GM19238 (cell line): ENCODE results near the gene PLA2G4A.

Source experiments
- DNase-seq: peaks from one replicate; pipeline ENCODE4 v3.0.0; 2011; ENCODE audit warnings: low spot score; ENCODE audit not compliant: insufficient read length

PLA2G4A gene

DNA sequence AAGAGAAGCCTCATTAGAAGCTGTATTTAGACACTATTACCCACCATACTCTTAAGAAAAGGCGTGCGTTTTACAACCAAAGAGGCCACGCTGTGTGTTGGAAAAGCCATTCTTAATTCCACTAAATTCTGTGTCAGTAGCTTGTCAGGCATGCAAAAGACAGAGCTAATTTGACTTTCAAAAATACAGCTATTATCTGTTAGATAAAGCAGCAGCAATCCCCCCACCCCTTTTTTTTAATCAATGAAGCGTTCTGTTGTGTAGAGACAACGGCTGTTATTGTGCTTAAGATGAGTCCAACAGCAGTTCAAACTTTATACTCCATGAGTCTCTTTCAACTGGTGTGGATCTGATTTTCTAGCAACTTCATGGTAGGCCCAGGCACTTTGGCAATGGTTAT is 43.5 kb downstream of the PLA2G4A start:
- no peak for DNase-seq

DNA sequence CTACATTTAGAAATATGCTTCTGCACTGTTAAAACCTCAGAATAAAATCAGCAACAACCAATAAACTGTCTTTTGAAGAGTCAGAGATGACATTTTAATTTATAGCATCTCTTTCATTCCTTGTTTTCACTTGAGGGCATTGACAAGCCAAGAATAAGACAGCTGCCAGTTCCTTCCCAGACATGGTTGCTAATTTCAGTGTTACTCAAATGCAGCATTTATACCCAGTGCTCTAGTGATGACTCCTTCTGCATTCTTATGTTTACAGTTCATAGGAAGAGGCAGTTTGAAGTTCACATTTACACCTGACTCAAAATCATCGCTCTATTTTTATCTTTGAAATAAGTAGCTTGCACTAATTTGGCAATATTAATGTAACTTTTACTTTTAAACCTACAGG is 44.9 kb downstream of the PLA2G4A start:
- DNase-seq = no peak

DNA sequence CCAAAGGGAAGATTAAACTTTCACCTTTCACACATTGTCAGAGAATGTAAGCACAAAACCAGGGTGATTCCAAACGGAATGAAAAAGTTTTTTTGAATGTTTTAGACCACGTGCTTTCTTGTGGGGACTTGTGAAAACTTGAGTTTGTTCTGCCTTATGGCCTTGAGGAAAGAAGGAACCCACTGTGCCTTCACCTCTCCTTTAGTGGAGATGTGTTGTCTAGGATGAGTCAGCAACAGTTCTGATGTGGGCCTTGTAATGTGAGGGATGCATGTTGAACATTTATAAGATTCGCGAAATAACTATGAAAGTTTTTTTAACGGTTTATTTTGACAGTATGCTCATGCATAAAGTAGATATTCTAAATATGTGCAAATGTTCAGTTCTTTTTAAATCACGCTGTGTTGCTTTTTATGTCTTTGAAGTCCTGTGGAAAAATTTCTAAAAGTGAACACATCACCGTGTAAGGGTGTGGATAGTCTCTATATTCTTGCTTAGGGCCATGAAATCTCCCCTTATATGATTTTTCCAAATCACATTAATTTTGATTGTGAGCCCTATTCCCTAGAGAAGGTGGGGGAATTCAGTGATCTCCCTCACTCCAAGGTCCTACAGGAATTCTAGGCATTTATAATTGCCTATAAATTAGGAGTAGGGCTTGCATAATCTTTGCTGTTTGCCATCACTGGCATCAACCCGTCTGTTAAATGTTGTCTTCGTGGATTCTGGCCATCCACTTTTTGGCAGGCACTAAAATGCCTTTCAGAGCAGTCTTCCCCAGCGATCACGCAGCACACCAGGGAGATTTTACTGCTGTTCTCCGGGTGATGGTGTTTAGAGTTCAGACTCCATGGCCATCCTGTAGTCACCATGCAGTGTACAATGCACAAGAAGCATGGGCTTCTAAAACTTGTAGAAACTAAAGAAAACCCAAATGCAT is 47.4 kb downstream of the PLA2G4A start:
- no peak for DNase-seq

DNA sequence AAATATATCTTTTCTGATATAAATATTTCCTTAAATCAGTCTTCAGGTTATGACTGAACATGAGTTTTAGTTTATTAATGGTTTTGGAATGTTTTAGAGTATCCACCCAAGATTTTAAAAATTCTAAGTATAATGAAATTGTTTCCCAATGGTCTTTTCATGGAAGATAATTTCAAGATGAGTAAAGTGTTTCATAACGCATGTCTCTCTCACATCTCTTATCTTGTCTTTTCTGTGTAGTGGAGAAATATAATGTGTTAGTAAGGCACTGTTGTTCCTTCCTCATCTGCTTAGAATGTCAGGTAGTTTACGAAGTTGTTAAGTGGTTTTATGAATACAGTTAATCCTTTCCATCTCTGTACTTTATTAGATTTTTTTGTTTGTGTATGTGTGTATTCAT is 49.6 kb downstream of the PLA2G4A start:
- no peak for DNase-seq

DNA sequence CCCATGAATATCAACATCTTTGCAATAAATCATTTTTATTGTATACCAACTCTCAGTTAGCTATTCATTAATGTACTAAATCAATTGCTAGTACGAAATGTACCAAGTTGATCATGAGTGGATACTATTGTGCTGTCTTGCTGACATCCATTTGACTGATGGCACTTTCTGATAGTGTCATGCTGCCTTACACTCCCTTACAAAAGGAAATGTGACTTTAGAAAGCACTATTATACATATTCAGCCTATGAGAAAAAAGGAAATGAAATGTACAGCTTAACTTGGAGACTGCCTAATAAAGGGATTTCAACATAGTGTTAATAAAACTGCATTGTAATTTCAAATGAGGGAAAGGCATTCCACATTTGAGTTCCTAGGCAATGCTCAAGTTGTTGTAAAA is 52.2 kb downstream of the PLA2G4A start:
- DNase-seq = no peak

DNA sequence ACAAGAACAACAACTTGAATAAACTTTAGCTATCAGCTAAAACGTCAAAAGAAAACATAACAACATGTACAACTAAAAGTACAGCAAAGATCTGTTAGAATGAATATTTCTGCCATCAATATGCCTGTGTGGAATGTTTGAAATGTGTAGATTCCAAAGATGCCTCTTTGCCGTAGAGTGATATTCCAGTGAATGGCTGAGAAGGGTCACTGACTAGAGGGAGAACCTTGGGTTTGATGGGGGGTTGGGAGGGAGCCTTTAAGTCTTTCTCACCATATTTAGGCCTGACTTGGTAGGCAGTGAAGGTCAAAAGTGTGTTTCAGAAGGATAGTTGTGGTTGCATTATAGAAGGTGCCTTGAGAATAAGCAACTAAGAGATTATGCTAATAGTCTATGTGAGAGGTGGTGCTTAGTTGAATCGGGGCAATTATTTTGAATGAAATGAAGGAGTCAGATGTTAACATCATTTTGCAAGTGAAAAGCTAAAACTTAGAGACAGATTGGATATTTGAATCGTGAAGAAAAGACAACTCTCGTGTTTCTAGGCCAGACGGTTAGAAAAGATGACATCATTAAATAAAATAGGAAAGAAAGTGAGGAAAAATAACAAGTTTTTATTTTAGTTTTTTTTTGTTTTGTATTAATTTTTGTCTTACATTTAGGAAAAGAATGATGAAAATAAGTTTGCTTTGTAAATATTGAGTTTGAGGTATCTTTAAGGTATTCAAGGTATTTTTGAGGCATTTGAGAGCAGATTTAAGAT is 53.8 kb downstream of the PLA2G4A start:
- no peak for DNase-seq

DNA sequence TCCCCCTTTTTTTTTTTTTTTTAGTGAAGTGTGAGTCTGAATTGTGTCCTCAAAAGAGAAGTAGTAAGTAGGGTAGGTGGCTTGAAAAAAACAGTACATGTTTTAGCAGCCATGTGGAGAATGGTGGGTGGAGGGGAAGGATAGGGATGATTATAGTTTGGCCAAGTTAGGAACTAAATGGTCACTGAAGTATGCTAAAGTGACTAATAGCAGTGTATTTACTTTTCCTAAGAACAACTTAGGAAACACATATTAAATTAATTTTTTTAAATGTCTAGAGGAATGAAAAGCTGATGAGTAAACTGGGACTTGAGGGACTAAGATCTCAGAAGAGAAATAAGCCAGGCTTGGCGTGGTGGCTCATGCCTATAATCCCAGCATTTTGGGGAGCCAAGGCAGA is 55.5 kb downstream of the PLA2G4A start:
- no peak for DNase-seq

DNA sequence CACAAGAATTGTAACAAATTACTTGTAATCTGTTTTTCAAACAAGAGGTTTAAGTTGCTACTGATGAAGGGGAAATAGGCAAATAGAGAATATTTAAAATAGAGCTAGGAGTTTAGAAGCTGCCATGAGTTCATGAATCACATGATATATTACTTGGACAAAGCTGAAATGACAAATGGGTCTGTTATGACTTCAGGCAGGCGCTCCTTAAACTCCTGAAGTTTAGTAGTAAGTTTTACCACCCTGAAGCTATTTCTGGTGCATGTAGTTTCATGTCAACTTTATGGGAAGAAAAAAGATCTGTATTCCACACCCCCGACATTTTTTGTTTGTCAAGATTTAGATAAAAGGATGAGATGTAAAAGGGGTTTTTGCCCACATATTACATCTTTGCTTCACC is 58.5 kb downstream of the PLA2G4A start:
- no peak for DNase-seq

DNA sequence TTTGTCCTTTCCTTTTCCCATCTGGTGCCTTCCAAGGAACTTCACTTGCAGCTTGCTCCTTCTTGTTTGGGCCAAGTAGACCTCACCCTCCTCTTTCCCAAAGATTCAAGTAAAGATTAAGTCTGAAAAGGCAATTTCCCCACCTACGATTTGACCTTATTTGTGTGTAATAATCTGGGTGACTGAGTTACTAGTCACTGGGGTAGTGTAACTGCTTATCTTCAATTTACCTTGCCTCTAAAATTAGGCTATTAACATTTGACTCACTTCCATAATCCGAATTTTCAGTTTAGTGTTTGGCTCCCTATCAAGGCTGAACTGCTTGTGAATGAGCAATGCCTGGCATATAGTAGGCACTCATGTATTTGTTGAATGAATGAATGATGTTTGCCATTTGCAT is 59.6 kb downstream of the PLA2G4A start:
- DNase-seq = no peak

DNA sequence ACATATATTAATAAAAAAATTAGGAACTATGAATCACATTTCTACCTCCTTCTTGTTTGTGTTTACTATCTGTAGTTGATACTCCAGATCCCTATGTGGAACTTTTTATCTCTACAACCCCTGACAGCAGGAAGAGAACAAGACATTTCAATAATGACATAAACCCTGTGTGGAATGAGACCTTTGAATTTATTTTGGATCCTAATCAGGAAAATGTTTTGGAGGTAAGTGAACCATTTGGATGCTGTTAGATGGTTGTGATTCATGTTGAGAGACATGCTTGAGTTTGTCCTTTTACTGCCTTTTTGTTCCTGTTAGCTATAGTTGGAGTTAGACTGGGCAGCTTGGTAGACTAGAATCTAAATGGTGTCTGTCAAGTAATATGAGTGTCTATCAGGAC is 64.2 kb downstream of the PLA2G4A start:
- no peak for DNase-seq

DNA sequence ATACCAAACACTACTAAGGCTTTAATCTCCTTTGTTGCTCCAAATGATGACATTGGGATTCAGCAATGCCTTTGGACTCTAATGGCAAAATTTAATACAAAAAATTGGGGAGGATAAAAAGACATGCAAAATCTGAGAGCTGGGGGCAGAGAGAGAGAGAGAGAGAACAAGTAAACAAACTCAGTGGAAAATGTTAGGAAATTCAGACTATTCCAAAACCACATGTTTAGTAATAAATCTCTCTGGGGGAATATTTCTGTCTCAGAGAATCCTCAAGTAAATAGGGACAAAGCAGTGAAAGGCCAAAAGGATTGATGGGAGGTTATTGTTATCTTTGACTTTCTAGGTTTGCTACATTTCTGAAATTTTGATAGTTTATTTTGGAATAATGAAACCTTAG is 65.7 kb downstream of the PLA2G4A start:
- no peak for DNase-seq

DNA sequence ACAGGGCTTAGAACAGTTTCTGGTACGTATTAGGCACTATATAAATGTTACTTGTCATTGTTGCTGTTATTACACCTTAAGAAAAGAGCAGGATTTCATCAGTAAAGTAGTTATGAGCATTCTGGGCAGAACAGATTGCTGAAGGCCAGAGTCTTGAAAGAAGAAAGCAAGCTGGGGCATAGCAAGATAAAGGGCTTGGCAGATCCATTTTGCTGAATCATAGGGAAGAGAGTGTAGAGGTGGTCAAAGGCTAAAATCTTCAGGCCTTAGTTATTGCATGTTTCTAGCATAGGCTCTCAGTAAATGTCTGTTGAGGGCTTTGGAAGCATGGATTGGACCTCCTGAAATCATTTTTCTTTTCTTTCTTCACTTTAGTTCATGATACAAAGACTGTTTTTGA is 67.5 kb downstream of the PLA2G4A start:
- no peak for DNase-seq

DNA sequence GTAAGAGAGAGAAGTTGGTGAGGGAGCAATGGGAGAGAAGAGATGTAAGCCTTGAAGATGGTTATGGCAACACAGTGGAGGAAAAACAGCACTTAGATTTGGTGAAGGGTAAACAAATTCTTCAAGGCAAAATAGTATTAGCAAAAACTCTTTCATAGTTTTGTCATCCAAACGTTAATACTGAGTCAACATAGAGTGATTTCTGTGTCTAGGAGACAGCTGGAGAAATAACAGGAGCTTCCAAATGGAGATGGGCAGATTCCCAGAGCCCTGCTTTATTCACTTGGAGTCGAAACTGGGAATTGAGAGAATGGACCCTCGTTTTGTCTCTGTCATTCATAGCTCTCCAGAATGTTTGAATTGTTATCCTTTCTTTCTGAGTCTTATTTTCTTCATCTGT is 68.3 kb downstream of the PLA2G4A start:
- DNase-seq = no peak

DNA sequence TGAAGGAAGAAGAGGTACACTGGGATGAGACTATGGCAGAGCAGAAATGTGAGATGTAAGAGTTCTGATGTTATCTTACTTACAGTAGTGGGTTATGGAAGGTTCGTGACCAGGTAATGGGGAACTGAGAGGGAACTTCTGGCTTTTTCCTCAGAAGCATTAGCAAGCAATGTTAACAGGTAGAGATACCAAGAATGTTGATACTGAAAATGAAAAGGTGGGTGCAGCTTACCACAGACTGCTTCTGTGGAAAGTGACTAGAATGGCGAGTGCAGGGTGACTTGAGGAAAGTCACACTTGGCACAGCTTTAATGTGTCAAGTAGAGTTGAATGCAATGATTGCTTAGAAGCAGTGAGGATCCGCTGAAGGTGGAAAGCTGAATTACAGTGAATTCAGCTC is 70.8 kb downstream of the PLA2G4A start:
- DNase-seq = peak; percentile 13

DNA sequence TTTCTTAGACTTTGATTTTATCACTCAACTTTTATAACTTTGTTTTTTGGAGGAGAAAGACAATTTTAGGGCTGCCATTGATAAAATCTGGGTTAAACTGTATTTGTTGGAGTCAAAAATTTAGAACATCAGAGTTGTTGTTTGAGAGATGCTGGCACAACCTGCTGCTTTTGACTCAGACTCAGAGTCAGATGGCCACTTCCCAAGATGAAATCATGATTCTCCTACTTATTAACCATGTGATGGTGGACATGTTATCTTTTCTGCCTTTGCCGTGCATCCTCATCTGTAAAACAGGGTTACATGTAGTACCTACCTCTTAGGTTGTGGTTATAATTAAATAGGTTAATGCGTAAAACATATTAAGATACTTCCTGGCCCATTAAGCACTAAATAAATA is 71.2 kb downstream of the PLA2G4A start:
- no peak for DNase-seq

DNA sequence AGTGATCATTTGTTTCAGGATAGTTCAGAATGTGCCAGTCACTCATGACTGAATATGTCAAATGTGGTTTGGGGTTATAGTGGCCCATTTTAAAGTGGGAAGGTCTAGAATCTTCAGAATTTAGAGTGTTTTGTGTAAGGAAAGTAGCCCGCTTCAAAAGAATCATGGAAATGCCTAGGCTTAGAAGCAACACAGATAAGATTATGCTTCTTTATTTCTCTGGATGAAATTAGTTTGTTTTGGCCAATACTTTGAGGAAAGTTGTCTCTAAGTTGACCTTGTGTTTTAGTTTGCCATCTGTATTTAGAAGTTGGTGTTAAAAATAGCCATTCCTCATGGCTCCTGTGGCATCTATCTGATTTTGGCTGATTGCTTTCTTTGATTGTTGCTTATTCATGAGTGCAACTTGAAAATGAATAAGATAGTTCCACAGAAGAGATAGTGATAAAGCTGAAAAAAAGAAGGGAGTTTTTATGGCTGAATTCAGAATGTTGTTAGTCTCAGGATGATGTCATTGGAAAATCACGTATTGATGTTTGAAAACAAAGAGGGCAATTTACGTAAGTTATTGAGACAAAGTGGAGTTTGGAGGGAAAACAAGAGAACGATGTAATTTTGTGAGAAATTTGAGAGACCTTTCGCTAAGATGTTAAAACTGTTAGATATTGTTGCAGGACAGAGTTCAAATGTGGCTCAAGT is 71.9 kb downstream of the PLA2G4A start:
- DNase-seq = no peak

DNA sequence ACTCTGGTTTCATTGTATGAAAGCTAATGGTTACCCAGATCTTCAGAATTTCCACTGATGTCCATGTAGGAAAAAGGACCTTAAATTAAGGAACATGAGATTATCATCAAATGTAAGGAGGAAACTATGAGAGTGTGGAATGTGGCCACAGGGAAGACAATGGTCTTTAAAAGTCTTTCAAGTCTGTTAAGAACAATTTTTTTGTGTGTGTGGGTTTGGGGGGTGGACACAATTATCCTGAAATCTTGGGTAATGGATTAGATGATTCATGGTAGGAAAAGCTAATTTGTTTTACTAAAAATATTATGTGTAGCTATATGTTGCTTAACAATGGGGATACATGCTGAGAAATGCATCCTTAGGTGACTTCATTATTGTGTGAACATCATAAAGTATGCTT is 72.9 kb downstream of the PLA2G4A start:
- no peak for DNase-seq

DNA sequence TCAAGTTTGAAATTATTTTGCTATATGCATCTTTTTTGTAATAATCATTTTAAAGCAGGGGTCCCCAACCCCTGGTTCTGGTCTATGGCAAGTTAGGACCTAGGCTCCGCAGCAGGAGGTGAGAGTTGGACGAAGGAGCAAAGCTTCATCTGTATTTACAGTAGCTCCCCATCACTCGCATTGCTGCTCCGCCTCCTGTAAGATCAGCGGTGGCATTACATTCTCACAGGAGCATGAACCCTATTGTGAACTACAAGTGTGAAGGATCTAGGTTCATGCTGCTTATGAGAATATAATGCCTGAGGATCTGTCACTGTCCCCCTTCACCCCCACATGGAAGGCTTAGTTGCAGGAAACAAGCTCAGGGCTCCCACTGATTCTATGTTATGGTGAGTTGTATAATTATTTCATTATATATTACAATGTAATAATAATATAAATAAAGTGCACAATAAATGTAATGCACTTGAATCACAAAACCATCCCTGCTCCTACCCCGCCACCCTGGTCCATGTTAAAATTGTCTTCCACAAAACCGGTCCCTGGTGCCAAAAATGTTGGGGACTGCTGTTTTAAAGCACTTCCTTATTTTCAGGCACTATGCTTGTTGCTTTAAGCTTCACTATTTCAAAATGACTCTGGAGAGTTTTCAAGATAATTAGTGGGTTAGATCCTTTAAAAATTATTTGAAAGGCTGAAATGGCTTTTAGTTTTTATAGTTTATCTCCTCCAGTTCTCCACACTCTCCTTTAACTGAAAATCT is 74.8 kb downstream of the PLA2G4A start:
- no peak for DNase-seq

DNA sequence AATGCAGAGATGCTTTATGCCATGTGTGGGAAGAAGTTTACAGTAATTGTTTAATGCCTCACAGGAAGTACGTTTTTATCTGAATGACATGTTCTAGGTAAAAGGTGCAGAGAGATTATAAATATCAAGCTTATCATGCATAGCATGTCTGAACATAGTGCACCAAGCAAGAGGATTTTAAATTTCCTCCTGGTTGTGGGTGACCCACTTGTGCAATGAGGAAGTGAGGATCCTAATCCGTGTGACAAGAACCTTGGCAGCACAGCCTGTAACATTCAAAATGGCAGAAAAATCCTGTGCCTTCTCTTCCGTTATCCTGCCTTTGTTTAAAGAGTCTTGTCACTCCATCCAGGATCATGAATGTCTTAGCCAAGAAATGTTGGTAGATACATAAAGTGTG is 75.6 kb downstream of the PLA2G4A start:
- DNase-seq = no peak

DNA sequence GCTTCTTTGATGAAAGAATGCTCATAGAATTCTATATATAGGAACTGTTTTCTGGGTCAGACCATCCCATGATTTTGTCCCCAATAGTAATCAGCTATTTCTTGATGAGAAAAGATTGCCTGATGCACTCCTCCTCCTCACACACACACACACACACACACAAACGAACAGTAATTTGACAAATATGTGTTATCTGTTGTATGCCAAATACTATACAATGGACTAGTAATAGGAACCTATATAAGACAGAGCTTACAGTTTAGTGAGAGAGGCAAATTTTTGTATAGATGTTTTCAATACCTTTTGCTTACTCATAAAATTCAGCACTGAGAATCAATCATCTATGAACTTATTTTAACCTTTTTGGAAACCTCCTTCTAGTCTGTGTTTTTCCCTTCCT is 76.8 kb downstream of the PLA2G4A start:
- no peak for DNase-seq

DNA sequence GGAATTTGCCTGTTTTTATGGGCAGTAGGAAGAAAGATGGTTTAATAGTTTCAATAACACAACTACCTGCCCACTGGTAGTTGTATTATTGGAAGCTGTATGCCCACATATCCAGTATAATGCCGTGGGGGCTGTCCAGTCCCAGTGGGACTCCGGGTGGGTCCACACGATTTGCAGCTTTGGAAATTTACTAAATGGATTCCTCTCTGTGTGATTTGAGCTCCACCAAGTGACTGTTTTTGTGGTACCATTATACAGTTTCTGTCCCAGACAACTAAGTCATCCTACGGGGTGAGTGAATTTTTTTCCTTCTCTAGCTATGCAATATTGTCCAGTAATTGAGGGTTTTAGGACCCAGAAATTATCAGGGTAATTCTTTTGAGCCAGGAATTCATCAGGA is 86.8 kb downstream of the PLA2G4A start:
- DNase-seq = no peak
